HT-29 (cell line): Measurements from ENCODE around the gene ECD. TPM values are rescaled to one million over a fixed set of nuclear protein-coding genes. Genes with fewer than 3 reads are reported as not detected.

Source experiments
- DNase-seq: peaks from one replicate; pipeline ENCODE4 v3.0.0-alpha.2; 2015; ENCODE audit warnings: low spot score
- total RNA-seq: library from RNA; depleted of rRNA; stranded (reverse); fragments of >200 nt; shearing (Covaris generic); gene quantifications from 2 replicates; pipeline ENCODE4 v1.2.3, GENCODE V29; 2014; rRNA removed

The ECD gene
- total RNA-seq, result 20.9 and 24.9 TPM in 2 replicates

DNA sequence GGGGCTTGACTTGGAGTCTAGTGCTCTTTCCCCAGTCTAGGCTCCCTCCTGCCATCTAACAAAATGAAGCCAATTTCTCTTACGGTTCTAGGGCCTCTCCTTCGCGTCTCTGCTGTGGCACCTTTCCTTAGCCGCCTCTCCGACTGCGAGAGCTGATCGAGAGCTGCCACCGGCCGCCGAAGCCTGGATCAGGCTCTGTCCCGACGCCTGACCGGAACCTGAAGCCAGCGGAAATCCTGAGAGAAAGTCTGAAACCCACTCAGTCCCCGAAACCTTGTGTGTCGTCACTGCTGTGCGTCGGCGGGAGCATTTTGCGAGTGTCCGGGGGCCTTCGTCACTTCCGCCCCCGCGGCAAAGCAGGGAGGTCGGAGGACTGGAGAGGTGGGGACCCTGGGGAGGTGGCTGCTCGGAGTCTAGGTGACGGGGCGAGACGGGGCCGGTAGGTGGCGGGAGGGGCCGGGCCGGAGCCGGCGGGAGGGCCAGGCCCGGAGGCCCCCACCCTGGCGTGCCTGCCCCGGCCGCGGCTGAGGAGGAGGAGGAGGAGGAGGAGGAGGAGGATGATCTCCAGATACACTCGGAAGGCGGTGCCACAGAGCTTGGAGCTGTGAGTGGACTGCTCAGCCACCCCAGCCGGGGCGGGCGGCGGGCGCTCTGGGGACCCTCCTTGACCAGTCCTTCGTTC is at the start of gene ECD, which contains the start of gene FAM149B1:
Gene ECD (minus strand): TSS at position 226 of the 682 bp plus-strand sequence. CDS start 4,071 bp downstream, outside the sequence.
Gene FAM149B1 (plus strand): TSS at position 337 of the 682 bp plus-strand sequence. CDS start 221 bp downstream, at position 558.
- peak; percentile 93 for DNase-seq

DNA sequence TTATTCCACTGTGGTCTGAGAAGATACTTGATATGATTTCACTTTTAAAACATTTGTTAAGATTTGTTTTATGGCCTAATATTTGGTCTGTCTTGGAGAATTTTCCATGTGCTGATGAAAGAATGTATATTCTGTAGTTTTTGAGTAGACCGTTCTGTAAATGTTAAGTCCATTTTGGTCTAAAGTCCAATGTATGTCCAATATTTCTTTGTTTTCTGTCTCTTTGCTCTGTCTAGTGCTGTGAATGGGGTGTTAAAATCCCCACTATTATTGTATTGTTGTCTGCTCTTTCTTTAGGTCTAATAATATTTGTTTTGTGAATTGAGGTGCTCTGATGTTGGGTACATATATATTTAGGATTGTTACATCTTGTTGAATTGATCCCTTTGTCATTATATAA is 47.9 kb upstream of the ECD start:
- DNase-seq, result no peak

DNA sequence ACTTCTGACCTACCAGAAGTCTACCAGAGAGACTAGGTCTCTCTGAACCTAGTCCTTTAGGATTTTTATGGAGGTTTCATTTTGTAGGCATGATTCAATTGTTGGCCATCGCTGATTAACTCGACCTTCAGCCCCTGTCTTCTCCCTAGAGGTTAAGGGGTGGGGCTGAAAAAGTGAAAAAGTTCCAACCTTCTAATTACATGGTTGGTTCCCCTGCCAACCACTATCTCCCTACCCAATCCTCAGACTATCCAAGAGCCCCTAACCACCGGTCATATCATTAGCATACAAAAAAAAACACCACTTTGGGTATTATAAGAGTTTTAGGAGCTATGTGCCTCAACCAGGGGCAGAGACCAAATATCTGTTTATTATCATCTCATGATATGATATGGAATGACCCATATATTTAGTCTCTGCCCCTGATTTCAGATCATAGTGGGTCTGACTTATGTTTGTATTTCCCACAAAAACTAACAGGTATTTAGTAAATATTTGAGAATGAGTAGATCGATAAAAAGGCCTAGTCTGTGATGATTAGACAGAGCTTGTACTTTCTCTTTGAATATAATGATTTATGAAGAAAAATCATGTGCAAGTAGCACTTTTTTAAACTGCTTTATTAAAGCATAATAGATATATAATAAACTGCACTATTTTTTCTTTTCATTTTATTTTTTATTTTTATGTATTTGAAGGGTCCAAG is 43.5 kb upstream of the ECD start:
- no peak for DNase-seq

DNA sequence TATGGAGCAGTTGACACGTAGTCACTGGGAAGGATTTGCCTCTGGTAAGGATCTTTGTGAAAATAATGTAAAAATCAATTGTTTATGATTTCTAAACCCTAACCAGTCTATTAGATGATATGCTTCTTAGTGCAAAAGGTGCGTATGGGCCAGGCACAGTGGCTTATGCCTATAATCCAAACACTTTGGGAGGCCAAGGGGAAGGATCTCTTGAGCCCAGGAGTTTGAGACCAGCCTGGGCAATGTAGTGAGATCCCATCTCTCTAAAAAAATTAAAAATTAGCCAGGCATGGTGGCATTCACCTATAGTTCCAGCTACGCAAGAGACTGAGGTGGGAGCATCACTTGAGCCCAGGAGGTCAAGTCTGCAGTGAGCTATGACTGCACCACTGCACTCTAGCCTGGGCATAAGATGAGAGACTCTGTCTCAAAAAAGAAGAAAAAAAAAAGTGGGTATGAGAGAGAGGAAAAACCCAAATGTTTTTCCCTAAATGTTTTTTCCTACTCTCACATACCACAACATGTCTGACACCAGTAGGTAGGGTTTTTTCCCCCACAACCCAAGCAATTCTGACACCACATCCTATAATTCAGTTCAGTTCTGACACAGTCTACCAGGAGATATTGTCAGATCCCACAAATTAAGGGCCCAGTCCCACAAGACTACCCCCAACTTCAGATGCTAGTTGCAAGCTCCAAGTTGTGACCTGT is 42.7 kb upstream of the ECD start:
- no peak for DNase-seq

DNA sequence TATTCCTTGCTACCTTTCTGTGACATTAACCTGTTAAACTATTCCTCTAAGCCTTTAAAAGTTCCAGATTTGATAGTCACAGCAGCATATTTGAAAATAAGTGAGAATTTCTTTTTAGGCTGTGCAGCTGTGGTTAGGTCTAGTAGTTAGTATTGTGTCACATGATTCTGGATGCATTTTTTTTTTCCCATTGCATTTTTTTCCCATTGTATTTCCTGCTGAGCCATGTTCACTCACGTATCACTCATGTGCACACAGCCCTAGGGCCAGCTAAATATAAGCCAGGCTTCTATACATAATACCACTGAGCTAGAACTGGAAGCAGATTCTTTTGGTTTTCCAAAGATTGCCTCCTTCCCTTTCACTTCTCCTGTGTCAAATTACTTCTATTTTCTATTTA is 41.9 kb upstream of the ECD start:
- no peak for DNase-seq

DNA sequence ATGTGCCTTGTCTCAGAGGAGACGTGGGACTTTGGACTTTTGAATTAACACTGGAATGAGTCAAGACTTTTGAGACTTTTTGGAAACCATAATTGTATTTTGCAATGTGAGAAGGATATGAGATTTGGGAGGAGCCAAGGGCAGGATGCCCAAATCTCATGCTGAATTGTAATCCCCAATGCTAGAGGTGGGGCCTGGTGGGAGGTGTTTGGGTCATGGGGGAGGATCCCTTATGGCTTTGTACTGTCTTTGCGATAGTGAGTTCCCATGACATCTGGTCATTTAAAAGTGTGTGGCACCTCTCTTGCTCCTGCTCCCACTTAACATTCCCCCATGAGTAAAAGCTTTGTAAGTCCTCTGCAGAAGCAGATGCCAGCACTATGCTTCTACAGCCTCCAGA is 40.1 kb upstream of the ECD start:
- no peak for DNase-seq

DNA sequence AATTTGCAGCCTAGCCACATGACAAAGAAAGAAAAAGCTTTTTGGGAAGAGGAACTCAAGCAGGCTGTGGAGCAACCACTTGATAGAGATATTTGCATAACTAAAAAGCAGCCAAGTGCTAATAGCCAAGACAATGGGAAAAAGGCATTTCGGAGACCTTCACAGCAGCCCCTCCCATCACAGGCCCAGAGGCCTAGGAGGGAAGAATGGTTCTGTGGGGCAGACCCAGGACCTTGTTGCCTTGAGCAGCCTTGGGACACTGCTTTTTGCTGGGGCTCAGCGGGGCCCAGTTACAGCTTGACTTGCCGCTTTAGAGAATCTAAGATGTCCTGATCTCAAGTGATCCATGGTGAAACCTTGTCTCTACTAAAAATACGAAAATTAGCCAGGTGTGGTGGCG is 38.6 kb upstream of the ECD start:
- no peak for DNase-seq

DNA sequence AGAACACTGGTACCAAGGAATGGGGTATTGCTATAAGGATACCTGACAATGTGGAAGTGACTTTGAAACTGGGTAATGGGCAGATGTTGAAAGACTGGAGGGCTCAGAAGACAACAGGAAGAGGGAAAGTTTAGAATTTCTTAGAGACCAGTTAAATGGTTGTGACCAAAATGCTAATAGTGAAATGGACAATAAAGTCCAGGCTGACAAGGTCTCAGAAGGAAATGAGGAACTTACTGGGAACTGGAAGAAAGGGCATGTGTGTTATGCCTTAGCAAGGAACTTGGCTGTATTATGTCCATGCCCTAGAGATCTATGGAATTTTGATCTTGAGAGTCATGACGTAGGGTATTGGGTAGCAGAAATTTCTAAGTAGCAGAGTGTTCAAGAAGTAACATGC is 38.1 kb upstream of the ECD start:
- DNase-seq, result no peak

DNA sequence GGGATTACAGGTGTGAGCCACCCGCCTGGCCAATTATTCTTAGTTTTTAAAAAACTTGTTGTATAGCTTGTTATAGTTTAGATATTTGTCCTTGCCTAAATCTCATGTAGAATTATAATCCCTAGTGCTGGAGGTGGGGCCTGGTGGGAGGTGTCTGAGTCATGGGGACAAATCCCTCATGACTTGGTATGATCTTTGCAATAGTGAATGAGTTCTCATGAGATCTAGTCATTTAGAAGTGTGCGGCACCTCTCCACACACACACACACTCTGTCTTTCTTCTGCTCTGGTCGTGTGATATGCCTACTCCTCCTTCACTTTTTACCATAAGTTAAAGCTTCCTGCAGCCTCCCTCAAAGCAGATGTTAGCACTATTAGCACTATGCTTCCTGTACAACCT is 37.3 kb upstream of the ECD start:
- no peak for DNase-seq

DNA sequence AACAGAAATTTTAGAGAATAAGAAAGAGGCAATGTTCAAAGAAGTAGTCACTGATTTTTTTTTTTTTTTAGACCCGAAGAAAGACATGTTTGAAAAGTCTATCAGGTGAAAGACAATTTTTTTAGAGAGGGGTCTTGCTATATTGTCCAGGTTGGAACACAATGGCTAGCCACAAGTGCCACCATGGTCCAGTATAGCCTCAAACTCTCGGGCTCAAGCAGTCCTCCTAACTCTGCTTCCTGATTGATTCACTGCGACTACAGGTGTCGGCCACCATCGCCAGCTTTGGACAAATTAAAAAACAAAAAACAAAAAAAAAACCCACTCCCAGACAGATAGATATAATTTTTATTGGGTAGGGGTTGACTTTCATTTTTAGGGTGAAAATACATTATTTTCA is 22.4 kb upstream of the ECD start:
- DNase-seq, result no peak

DNA sequence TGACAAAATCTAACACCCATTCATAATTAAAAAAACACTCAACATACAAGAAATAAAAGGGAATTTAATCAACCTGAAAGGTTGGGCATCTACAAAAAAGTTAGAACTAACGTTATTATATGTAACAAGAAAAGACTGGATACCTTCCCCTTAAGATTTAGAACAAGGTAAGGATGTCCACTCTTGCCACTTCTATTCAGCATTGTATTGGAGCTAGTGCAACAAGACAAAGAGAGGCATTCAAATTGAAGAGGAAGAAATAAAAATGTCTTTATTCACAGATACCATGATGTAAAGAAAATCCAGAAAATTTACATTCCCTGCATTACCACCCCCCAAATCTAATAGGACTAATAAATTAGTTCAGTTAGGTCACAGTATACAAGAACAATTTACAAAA is 18.5 kb upstream of the ECD start:
- no peak for DNase-seq

DNA sequence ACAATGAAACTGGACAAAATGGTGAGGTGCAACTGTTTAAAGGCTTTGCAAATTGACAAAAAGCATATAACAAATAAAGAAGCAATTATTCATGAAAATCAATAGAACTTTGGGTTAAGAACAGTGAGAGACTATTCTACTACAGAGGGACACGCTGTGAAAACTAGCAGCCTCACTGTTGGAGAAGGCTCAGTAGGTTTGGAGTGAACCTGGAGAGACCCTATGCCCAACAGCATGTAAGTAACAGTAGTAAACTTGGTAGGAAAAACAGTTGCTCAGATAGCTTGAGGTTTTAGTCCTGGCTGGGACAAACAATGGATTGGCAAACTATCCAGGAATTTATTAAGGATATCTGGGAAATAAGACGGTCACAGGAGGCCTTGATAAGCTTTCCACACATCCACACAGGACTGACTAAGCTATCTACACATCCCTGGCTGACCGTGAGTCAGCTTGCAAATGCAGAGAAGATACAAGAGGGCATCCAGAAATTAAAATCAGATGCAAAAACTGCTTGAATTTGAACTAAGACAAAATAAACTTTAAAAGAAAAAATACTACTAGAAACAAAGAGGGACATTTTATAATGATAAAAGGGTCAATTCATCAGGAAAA is 16.0 kb upstream of the ECD start:
- no peak for DNase-seq

DNA sequence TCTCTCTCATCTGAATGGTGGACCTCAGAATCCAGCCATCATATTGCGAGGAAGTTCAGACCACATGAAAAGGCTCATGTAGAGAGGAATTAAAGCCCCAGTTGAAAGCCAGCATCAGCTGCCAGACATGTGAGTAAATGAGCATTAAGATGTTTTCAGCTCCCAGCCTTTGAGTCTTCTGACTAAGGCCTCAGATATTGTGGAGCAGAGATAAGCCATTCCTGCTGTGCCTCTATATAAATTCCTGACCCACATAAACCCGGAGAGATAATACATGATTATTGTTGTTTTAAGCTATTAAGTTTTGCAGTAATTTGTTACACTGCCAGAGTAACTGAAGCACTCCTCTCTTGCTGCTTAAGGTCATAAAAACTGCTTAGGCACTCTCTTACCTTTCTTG is 14.8 kb upstream of the ECD start:
- DNase-seq, result no peak

DNA sequence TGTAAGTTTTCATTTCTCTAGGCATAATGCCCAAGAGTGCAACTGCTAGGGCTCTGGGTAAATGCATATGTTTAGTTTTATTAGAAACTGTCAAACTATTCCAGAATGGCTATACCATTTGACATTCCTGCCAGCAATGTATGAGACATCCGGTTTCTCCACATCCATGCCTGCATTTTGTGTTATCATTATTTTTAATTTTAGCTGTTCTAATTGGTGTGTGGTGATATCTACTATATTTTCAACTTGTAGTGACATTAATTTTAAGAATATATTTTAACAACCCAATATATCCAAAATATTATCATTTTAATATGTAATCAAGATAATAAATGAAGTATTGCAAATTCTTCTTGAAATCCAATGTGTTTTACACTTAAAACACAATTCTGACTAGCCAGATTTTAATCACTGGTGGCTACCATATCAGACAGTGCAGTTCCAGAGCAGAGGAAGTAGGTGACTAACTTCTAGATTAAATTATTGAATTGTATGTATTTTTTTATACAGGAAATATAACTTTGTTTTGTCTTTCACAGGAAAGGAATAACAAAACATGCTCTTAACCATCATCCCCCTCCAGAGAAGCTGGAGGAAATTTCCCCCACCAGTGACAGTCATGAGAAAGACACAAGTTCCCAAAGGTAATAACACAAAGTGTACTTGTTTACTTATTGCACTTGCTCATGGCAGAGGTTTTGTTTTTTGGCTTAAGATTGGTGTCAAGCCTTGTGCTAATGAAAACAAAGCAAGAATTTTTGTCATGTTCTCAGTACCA is 6.5 kb upstream of the ECD start:
- no peak for DNase-seq

DNA sequence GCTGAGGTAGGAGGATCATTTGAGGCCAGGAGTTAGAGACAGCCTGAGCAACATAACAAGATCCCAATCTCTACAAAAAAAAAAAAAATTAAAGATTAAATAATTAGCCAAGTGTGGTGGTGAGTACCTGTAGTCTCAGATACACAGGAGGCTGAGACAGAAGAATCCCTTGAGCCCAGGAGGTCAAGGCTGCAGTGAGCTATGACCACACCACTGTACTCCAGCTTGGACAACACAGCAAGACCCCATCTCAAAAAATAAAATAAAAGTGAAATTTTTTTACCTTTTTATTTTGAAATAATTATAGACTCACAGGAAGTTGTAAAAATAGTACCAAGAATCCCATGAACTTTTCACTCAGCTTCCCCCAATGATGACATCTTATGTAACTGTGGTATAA is 5.1 kb upstream of the ECD start:
- no peak for DNase-seq

DNA sequence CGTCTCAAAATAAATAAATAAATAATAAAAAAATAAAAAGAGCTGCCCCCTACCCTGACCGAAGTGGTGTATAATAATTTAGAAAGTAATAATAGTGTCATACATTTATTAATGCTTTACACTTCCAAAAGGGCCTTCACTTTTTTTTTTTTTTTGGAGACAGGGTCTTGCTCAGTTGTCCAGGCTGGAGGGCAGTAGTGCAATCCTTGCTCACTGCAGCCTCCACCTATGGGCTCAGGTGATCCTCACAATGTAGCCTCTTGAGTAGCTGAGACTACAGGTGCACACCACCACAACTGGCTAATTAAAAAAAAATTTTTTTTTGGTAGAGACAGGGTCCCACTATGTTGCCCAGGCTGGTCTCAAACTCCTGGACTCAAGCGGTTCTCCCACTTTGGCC is 1.5 kb upstream of the ECD start:
- DNase-seq, result no peak

DNA sequence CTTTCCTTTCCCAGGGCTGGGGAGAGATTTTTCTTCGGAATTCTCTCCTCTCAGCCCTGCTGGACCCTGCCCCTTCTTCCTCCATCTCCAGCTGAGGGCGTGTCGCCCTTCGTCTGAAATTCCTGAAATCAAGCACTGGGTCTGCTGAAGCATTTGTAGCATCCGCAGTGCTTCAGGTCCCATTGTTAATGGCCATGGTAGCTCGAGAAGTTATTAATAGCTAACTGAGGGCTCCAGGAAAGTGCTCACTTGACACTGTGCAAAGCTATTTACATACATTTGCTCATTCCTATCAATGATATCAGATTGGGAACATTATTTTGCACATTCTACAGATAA is 626 bp upstream of the ECD start:
- DNase-seq, result no peak

DNA sequence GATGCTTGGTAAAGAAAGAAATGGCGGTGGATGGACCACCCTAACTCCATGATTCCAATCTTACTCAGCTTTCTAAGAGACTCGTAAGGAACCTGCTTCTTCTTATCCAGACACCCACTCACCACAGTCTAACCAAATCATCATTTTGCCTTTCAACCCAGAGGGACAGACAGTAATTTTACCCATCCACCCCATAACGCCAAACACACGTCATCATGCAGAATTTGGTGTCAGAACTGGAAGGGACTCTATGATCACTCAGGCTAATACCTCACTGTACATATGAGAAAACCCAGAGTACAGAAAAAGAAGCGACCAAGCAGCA is 388 bp downstream of the ECD start:
- no peak for DNase-seq

DNA sequence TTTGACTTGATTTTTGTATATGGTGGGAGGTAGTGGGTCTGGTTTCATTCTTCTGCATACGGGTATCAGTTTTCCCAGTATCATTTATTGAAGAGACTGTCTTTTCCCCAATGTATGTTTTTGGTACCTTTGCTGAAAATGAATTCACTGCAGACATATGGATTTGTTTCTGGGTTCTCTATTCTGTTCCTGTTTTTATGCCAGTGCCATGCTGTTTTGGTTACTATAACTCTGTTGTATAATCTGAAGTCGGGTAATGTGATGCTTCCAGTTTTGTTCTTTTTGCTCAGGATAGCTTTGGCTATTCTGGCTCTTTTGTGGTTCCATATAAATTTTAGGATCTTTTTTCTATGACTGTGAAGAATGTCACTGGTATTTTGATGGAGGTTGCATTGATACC is 836 bp downstream of the ECD start:
- no peak for DNase-seq

DNA sequence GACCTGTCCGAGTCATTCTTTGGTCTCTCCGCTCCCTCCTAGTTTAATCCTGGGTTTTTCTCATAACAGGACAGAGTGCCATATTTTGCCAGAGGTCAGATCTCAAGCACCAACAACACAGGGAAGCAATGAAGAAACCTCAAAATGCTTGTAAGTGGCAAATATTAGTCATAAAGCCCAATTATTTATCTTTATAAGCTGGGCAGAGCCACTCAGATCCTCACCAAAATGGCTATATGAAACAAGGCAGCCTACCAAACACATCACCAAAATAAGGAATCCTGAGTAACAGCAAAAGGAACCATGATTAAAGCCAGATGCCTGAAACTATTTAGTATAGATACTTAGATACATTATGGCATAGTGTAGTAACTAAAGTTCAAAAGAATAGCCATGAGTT is 4.7 kb downstream of the ECD start:
- no peak for DNase-seq

DNA sequence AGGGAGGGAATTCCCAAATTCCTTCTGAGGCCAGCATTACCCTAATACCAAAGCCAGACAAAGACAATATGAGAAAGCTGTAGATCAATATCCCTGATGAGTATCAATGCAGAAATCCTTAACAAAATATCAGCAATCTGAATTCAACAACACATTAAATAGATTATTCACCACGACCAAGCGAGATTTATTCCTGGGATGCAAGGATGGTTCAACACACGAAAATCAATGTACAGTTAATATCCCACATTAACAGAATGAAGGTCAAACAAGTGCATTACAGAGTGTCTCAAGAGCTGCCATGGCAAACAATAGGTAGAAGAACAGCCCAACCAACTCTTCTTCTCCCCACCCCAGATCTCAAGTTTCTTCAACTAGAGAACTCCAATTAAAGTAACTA is 6.1 kb downstream of the ECD start:
- DNase-seq, result no peak

DNA sequence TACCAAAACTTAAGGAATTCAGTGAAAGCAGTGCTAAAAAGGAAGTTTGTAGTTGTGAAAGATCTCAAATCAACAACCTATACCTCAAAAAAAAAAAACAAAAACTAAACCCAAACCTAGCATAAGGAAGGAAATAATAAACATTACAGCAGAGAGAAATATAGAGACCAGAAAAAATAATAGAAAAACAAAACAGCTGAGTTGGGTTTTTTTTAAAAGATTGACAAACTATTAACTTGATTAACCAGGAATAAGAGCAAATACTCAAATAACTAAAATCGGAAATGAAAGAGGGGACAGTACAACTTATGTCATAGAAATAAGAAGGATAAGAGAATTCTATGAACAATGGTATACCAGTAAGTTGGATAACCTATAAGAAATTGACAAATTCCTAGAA is 6.7 kb downstream of the ECD start:
- no peak for DNase-seq
